Measurements from ENCODE around the gene DUOX2.

GRCh38 chr15:45161666-45162065 lies 47.7 kb upstream of the DUOX2 start:
- TF ChIP-seq CTCF (IDR thresholded peaks at IDR 0.05) (no peak), POLR2AphosphoS5 (IDR thresholded peaks at IDR 0.05; ENCODE audit: insufficient read depth in 1 of 2, low read depth in 1 of 2) (no peak), POLR2A (IDR thresholded peaks at IDR 0.05) (no peak)
